MM.1S (cell line): ENCODE measurements around the gene ACER2.

Experiments
- EZH2 ChIP-seq: fragments of 300-600 bp; sonication (generic); optimal IDR thresholded peaks from 2 replicates; pipeline ENCODE3; 2017; ENCODE audit warnings: low read depth, mild to moderate bottlenecking, antibody characterized with exemption, low read length, mixed read lengths
- EZH2phosphoT487 ChIP-seq: fragments of 300-600 bp; sonication (generic); IDR thresholded peaks from 2 replicates; pipeline ENCODE4 v1.6.1; 2018; ENCODE audit warnings: antibody characterized with exemption, low read length
- TF ChIP-seq, protein P1 (sequence below): fragments of 300-600 bp; sonication (generic); IDR thresholded peaks from 2 replicates; pipeline ENCODE4 v1.5.1; 2016; ENCODE audit warnings: antibody characterized with exemption, low read length, mixed read lengths

DNA sequence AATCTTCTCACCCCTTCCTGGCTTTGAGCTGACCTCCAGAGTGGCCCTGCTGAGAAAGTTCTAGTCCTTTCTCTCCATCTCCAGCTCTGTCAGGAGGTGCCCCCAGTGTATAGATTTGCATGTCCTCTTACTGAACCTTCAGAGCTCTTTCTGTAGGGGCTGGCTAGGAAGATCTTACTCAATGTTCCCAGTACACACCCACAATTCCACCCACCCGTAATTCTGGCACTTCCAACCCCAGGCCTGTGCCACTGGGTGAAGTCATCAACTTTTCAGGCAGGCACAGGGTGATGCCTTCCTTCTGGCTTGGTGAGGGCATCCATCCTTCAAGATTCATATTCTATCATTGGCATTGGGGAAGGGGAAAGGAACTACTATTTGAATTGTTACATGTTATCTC, 75.9 kb downstream of the ACER2 start:
- TF ChIP-seq EZH2, result no peak
- TF ChIP-seq, protein P1, sequence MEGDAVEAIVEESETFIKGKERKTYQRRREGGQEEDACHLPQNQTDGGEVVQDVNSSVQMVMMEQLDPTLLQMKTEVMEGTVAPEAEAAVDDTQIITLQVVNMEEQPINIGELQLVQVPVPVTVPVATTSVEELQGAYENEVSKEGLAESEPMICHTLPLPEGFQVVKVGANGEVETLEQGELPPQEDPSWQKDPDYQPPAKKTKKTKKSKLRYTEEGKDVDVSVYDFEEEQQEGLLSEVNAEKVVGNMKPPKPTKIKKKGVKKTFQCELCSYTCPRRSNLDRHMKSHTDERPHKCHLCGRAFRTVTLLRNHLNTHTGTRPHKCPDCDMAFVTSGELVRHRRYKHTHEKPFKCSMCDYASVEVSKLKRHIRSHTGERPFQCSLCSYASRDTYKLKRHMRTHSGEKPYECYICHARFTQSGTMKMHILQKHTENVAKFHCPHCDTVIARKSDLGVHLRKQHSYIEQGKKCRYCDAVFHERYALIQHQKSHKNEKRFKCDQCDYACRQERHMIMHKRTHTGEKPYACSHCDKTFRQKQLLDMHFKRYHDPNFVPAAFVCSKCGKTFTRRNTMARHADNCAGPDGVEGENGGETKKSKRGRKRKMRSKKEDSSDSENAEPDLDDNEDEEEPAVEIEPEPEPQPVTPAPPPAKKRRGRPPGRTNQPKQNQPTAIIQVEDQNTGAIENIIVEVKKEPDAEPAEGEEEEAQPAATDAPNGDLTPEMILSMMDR, result no peak
- TF ChIP-seq EZH2phosphoT487, result no peak
